Measurements from ENCODE around the gene ZC2HC1C. TPM values are rescaled to one million over a fixed set of nuclear protein-coding genes. Genes with fewer than 3 reads are reported as not detected.
A peak's percentile ranks its signal among the peaks of the same experiment; 100 is the strongest.

ZC2HC1C gene
- total RNA-seq, 1 experiment from 2014 or later: 13.8 TPM

GRCh38 chr14:75047506-75047905, 21.9 kb upstream of the ZC2HC1C start:
- intact Hi-C loops (cut with micrococcal nuclease; ENCODE audit: unreplicated experiment): no loop called here
- Histone ChIP-seq H2AFZ (no peak overlapping the region), H3K9me2 (ENCODE audit: insufficient read depth) (no peaks in the 10 kb centered on the region), H3K27ac (no peak overlapping the region), H3K36me3 (ENCODE audit: low read depth) (peaks cover 23% of the 10 kb centered on the region), H3K4me3 (no peak overlapping the region), H3K9me3 (ENCODE audit: insufficient read depth, low read depth) (no peaks in the 10 kb centered on the region), H3F3A (ENCODE audit: insufficient read depth, low read depth) (peaks cover 25% of the 10 kb centered on the region), H3K4me2 (no peak overlapping the region), H3K79me2 (ENCODE audit: low read depth) (peaks cover 36% of the 10 kb centered on the region), H3K4me1 (replicated peaks; ENCODE audit: insufficient read depth) (peaks cover 32% of the 10 kb centered on the region), H3K27me3 (ENCODE audit: insufficient read depth, low read depth) (no peaks in the 10 kb centered on the region), H4K20me1 (ENCODE audit: insufficient read depth) (no peaks in the 10 kb centered on the region)
- TF ChIP-seq CTCF (conservative IDR thresholded peaks at IDR 0.05) (no peak), EZH2 (IDR thresholded peaks at IDR 0.05; ENCODE audit: low read depth) (no peak)
- ChIA-PET POLR2A (ENCODE audit: unreplicated experiment) (no interaction called here), CTCF (interaction anchor here (0.7 kb wide), 1 partner anchor 14 kb away, joined by 3 read pairs; no protein-coding TSS in a partner anchor)
- no peak for DNase-seq
- no TSS peak for BruUV-seq (replicated peaks)

- Histone ChIP-seq H2AFZ (no peak overlapping the region), H3K27ac (no peak overlapping the region), H3F3A (ENCODE audit: insufficient read depth, low read depth) (peaks cover 23% of the 10 kb centered on the region), H3K4me3 (no peak overlapping the region), H3K79me2 (ENCODE audit: low read depth) (peaks cover 33% of the 10 kb centered on the region), H3K4me1 (replicated peaks; ENCODE audit: insufficient read depth) (peaks cover 27% of the 10 kb centered on the region), H3K9me3 (ENCODE audit: insufficient read depth, low read depth) (no peaks in the 10 kb centered on the region), H3K9me2 (ENCODE audit: insufficient read depth) (no peaks in the 10 kb centered on the region), H3K36me3 (ENCODE audit: low read depth) (peaks cover 23% of the 10 kb centered on the region), H3K4me2 (no peak overlapping the region), H4K20me1 (ENCODE audit: insufficient read depth) (no peaks in the 10 kb centered on the region), H3K27me3 (ENCODE audit: insufficient read depth, low read depth) (no peaks in the 10 kb centered on the region)
- no TSS peak for BruUV-seq (replicated peaks)
- intact Hi-C loops (cut with micrococcal nuclease; ENCODE audit: unreplicated experiment): no loop called here
- DNase-seq: peak in 1 of 2 experiments; percentile 16
- ChIA-PET POLR2A (ENCODE audit: unreplicated experiment) (interaction anchor here (0.5 to 0.6 kb wide), 2 partner anchors 20 to 159 kb away, joined by 3 to 5 read pairs; no protein-coding TSS in a partner anchor), CTCF (interaction anchor here (0.7 kb wide), 2 partner anchors 13 to 124 kb away, joined by 3 read pairs; no protein-coding TSS in a partner anchor)
- TF ChIP-seq CTCF (conservative IDR thresholded peaks at IDR 0.05): no peak
- TF ChIP-seq EZH2 (IDR thresholded peaks at IDR 0.05; ENCODE audit: low read depth): no peak
These were observed 21.3 kb upstream of the ZC2HC1C start for GRCh38 chr14:75048101-75048500.

- POLR2A ChIA-PET (ENCODE audit: unreplicated experiment): interaction anchor here (0.6 to 0.7 kb wide), 4 partner anchors 13 to 74 kb away, joined by 3 to 9 read pairs (median 5); no protein-coding TSS in a partner anchor
- no TSS peak for BruUV-seq (replicated peaks)
These were observed 20.3 kb upstream of the ZC2HC1C start for GRCh38 chr14:75049136-75049535.

More at GRCh38 chr14:75049136-75049535, 20.3 kb upstream of the ZC2HC1C start:
- H3K27me3 ChIP-seq (ENCODE audit: insufficient read depth, low read depth): no peaks in the 10 kb centered on the region
- H3K27ac ChIP-seq: no peak overlapping the region
- no peak overlapping the region for H2AFZ ChIP-seq
- no peaks in the 10 kb centered on the region for H3K9me2 ChIP-seq (ENCODE audit: insufficient read depth)
- DNase-seq: peak in 1 of 2 experiments; percentile 34
- no peaks in the 10 kb centered on the region for H3K9me3 ChIP-seq (ENCODE audit: insufficient read depth, low read depth)
- no peaks in the 10 kb centered on the region for H4K20me1 ChIP-seq (ENCODE audit: insufficient read depth)
- peaks cover 29% of the 10 kb centered on the region for H3K79me2 ChIP-seq (ENCODE audit: low read depth)
- no peak overlapping the region for H3K4me2 ChIP-seq
- peaks cover 29% of the 10 kb centered on the region for H3F3A ChIP-seq (ENCODE audit: insufficient read depth, low read depth)
- peaks cover 25% of the 10 kb centered on the region for H3K4me1 ChIP-seq (replicated peaks; ENCODE audit: insufficient read depth)
- intact Hi-C loops (cut with micrococcal nuclease; ENCODE audit: unreplicated experiment): no loop called here
- no peak for TF ChIP-seq EZH2 (IDR thresholded peaks at IDR 0.05; ENCODE audit: low read depth)
- no peak for TF ChIP-seq CTCF (conservative IDR thresholded peaks at IDR 0.05)
- CTCF ChIA-PET: interaction anchor here (0.6 to 1.0 kb wide), 4 partner anchors 35 to 188 kb away, joined by 3 to 5 read pairs (median 3); partner anchors contain the start of gene RPS6KL1
- H3K36me3 ChIP-seq (ENCODE audit: low read depth): peaks cover 18% of the 10 kb centered on the region
- H3K4me3 ChIP-seq: no peak overlapping the region

All from PC-9 (cell line).